ENCODE results near the gene ENTREP1. TPM values are rescaled to one million over a fixed set of nuclear protein-coding genes. Genes with fewer than 3 reads are reported as not detected.

ENTREP1 gene
- total RNA-seq, 6 donors from 2014 or later = 28.5 to 49.2 (median 38.2) TPM

DNA sequence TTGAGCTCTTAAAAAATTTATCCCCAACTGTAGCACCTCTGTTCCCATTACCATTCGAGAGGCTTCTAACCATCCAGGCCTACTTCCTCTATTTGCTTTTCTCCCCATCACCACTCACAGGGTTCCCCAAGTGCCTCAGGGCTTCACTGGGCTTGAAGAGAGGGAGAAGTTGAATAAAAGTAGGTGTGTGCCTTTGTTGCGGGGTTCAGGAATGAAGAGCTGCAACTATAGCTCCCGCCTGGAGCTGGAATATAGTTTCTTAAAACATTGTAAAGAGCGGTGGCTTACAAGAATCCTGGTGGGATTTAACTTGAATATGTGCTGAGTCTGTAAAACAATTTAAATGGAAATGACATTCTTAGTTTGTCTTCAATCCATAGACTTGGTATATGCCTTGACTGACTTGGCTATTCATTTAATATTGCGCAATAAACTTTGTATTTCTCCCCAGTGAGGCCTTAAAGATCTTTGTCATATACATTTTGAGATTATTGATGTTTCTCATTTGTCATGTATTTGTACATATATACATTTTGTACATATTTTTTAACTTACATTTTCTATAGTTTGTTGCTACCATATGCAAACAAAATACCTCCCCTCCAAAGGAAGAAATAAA is 7.2 kb downstream of the ENTREP1 start:
- Histone ChIP-seq H3K36me3 (no peaks in the 10 kb centered on the region), H3K4me1 (peaks cover 0 to 3% (median 0%) of the 10 kb centered on the region in 4 donors), H3K4me3 (no peak overlapping the region), H3K9me3 (no peaks in the 10 kb centered on the region), H3K27me3 (no peaks in the 10 kb centered on the region), H3K27ac (no peak overlapping the region)
- ATAC-seq (ENCODE audit: low FRiP score in 2 of 2) (no peak), DNase-seq (no peak)
- TF ChIP-seq, protein P1, sequence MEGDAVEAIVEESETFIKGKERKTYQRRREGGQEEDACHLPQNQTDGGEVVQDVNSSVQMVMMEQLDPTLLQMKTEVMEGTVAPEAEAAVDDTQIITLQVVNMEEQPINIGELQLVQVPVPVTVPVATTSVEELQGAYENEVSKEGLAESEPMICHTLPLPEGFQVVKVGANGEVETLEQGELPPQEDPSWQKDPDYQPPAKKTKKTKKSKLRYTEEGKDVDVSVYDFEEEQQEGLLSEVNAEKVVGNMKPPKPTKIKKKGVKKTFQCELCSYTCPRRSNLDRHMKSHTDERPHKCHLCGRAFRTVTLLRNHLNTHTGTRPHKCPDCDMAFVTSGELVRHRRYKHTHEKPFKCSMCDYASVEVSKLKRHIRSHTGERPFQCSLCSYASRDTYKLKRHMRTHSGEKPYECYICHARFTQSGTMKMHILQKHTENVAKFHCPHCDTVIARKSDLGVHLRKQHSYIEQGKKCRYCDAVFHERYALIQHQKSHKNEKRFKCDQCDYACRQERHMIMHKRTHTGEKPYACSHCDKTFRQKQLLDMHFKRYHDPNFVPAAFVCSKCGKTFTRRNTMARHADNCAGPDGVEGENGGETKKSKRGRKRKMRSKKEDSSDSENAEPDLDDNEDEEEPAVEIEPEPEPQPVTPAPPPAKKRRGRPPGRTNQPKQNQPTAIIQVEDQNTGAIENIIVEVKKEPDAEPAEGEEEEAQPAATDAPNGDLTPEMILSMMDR (IDR thresholded peaks at IDR 0.05) = no peak
- TF ChIP-seq POLR2AphosphoS5 (IDR thresholded peaks at IDR 0.05) (no peak), POLR2A (IDR thresholded peaks at IDR 0.05) (no peak), EP300 (IDR thresholded peaks at IDR 0.05) (no peak)
- WGBS, 2 donors = 76 to 80% methylated on average over 5 of the region's 5 CpGs

DNA sequence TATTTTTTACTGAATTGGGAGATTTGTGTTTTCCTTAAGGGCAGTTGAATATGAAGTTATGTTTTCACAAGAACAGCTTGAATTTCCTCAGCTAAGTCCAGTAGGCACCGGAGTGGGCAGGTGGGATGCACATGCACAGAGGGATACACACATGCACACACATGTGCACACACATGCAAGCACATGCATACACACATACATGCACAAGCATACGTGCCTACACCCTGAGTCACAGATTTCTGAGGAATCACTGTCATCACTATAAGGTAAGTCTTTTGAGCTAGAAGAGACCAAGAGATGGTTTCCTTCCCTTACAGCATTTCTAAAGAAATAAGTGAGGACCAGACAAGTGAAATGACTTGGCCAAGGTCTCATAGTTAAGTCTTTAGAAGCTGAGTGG is 8.7 kb downstream of the ENTREP1 start:
- 98 to 100% methylated on average over 2 of the region's 2 CpGs for WGBS, 2 donors
- no peaks in the 10 kb centered on the region for H3K27me3 ChIP-seq
- ATAC-seq (ENCODE audit: low FRiP score in 2 of 2) (no peak), DNase-seq (no peak)
- H3K27ac ChIP-seq = no peak overlapping the region
- H3K4me1 ChIP-seq = peaks cover 0 to 3% (median 0%) of the 10 kb centered on the region in 4 donors
- H3K9me3 ChIP-seq = no peaks in the 10 kb centered on the region
- TF ChIP-seq, protein P1 (IDR thresholded peaks at IDR 0.05) = no peak
- TF ChIP-seq POLR2AphosphoS5 (IDR thresholded peaks at IDR 0.05) = no peak
- TF ChIP-seq EP300 (IDR thresholded peaks at IDR 0.05) = no peak
- no peak for TF ChIP-seq POLR2A (IDR thresholded peaks at IDR 0.05)
- no peaks in the 10 kb centered on the region for H3K36me3 ChIP-seq
- no peak overlapping the region for H3K4me3 ChIP-seq

DNA sequence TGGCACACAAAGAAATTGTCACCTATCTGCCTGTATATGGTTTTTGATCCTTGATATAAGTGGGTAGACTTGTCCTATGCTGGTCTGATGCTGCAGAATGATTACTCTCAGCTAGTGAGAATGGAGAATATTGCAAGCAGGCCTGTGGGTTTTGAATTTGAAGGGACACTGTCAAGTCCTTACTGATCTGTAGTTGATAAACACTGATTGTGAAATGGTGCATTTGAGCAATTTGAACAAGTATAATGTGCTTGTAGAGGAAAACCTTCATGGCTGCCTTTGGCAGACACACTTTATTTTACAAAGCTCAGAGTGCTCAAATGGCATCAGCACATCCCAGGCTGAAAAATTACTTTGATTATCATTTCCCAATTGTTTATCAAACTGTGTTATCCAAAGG is 9.3 kb downstream of the ENTREP1 start:
- no peak overlapping the region for H3K27ac ChIP-seq
- ATAC-seq (ENCODE audit: low FRiP score in 2 of 2) (no peak), DNase-seq (no peak)
- TF ChIP-seq, protein P1 (IDR thresholded peaks at IDR 0.05) = no peak
- no peaks in the 10 kb centered on the region for H3K9me3 ChIP-seq
- no peaks in the 10 kb centered on the region for H3K27me3 ChIP-seq
- no peaks in the 10 kb centered on the region for H3K36me3 ChIP-seq
- no peak overlapping the region for H3K4me3 ChIP-seq
- H3K4me1 ChIP-seq = peaks cover 0 to 3% (median 0%) of the 10 kb centered on the region in 4 donors

DNA sequence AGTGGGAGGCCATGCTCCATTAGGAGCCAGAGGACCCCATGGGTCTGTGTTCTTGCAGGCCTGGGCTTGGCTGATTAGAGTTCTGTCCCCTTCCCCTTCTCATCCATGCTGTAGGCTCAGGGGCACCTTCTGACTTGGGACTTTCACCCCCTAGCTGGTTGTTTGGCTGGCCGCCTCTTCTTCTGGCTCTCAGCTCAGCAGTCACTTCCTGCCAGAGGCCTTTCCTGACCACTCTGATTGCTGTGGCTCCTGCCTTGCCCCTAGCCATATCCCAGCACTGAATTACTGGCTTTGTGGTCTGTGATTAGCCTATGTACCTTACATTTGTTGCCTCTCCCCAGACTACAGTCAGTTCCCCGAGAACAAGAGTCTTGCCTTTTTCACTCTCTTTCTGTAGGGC is 14.6 kb downstream of the ENTREP1 start:
- no peak overlapping the region for H3K27ac ChIP-seq

DNA sequence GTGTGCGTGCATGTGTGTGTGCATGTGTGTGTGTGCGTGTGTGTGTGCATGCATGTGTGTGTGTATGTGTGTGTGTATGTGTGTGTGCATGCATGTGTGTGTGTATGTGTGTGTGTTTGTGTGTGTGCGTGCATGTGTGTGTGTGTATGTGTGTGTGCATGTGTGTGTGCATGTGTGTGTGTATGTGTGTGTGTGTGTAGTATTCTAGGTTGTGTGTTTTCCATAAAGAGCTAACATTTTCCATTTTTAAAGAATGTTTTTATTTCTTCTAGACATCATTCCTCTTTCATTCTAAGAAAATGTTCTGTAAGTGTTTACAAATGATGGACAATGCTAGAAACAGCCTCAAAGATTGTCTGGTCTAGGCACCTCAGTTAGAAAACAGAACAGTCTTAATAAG is 15.6 kb downstream of the ENTREP1 start:
- no peak for ATAC-seq (ENCODE audit: low FRiP score in 2 of 2)
- WGBS, 2 donors = 11 to 60% methylated on average over 3 of the region's 3 CpGs
- H3K36me3 ChIP-seq = no peaks in the 10 kb centered on the region
- H3K27ac ChIP-seq = no peak overlapping the region
- H3K9me3 ChIP-seq = no peaks in the 10 kb centered on the region
- no peaks in the 10 kb centered on the region for H3K27me3 ChIP-seq
- no peak for DNase-seq
- no peaks in the 10 kb centered on the region for H3K4me1 ChIP-seq
- TF ChIP-seq POLR2A (IDR thresholded peaks at IDR 0.05) (no peak), EP300 (IDR thresholded peaks at IDR 0.05) (no peak), POLR2AphosphoS5 (IDR thresholded peaks at IDR 0.05) (no peak)
- TF ChIP-seq, protein P1 (IDR thresholded peaks at IDR 0.05) = no peak
- no peak overlapping the region for H3K4me3 ChIP-seq

More for the DNA sequence above, 14.6 kb downstream of the ENTREP1 start:
- Histone ChIP-seq H3K4me3 (no peak overlapping the region), H3K4me1 (no peaks in the 10 kb centered on the region), H3K9me3 (no peaks in the 10 kb centered on the region), H3K27me3 (no peaks in the 10 kb centered on the region), H3K36me3 (no peaks in the 10 kb centered on the region)
- no peak for DNase-seq
- no peak for ATAC-seq (ENCODE audit: low FRiP score in 2 of 2)
- 86 to 90% methylated on average over 2 of the region's 2 CpGs for WGBS, 2 donors
- TF ChIP-seq EP300 (IDR thresholded peaks at IDR 0.05) (no peak), POLR2AphosphoS5 (IDR thresholded peaks at IDR 0.05) (no peak), POLR2A (IDR thresholded peaks at IDR 0.05) (no peak)
- TF ChIP-seq, protein P1 (IDR thresholded peaks at IDR 0.05) = no peak

Measured in upper lobe of left lung (tissue), 6 donors.